Femur (tissue), 1 donor: ENCODE measurements around the gene FBXO47.

ENCODE experiments used
- DNase-seq: peaks from one replicate; pipeline ENCODE4 v3.0.0-alpha.2; 2017

FBXO47 gene

GRCh38 chr17:38900978-38901656, 66.1 kb downstream of the FBXO47 start:
- no peak for DNase-seq

GRCh38 chr17:38899421-38899820, 67.8 kb downstream of the FBXO47 start:
- no peak for DNase-seq

- peak; percentile 69 for DNase-seq
Measured at GRCh38 chr17:38898812-38899348, 68.3 kb downstream of the FBXO47 start.

- no peak for DNase-seq
Measured at GRCh38 chr17:38898291-38898679, 68.9 kb downstream of the FBXO47 start.

GRCh38 chr17:38897671-38898290, 69.4 kb downstream of the FBXO47 start:
- no peak for DNase-seq

- peak; percentile 82 for DNase-seq
Measured at GRCh38 chr17:38897176-38897575, 70.0 kb downstream of the FBXO47 start.

GRCh38 chr17:38896346-38896954, 70.8 kb downstream of the FBXO47 start:
- no peak for DNase-seq

GRCh38 chr17:38894276-38894675, 72.9 kb downstream of the FBXO47 start:
- no peak for DNase-seq

- no peak for DNase-seq
Measured at GRCh38 chr17:38893607-38894006, 73.6 kb downstream of the FBXO47 start.

- no peak for DNase-seq
Measured at GRCh38 chr17:38893113-38893512, 74.1 kb downstream of the FBXO47 start.

GRCh38 chr17:38892620-38893019, 74.6 kb downstream of the FBXO47 start:
- DNase-seq, result no peak

GRCh38 chr17:38892083-38892482, 75.1 kb downstream of the FBXO47 start:
- no peak for DNase-seq

- DNase-seq, result no peak
Measured at GRCh38 chr17:38891441-38891840, 75.8 kb downstream of the FBXO47 start.

GRCh38 chr17:38890410-38890746, 76.8 kb downstream of the FBXO47 start:
- no peak for DNase-seq

- DNase-seq, result no peak
Measured at GRCh38 chr17:38889745-38890409, 77.3 kb downstream of the FBXO47 start.

- no peak for DNase-seq
Measured at GRCh38 chr17:38888842-38889241, 78.4 kb downstream of the FBXO47 start.

GRCh38 chr17:38886643-38887010, 80.6 kb downstream of the FBXO47 start:
- DNase-seq, result no peak
